CD4-positive, CD25-positive, alpha-beta regulatory T cell (primary cell): ENCODE data around the gene ABHD17A. TPM values are rescaled to one million over a fixed set of nuclear protein-coding genes. Genes with fewer than 3 reads are reported as not detected.
A peak's percentile ranks its signal among the peaks of the same experiment; 100 is the strongest.

Experiments used
- ATAC-seq, 2 donors: fragments of 150-1000 bp; cut with Tn5 transposase; one replicate each; pipeline ENCODE4 v1.10.0; 2021; ENCODE audit warnings: low read depth in 2 of 2, moderate number of reproducible peaks in 2 of 2, moderate library complexity in 1 of 2
- DNase-seq, 3 donors: peaks; one replicate each; pipeline versions ENCODE4 v3.0.0 to v3.0.0-alpha.2; 2012 to 2022; ENCODE audit warnings: mixed read lengths in 1 of 3
- H3K27ac ChIP-seq: one replicate; pipeline ENCODE4 v1.7.0; 2013; ENCODE audit warnings: mild to moderate bottlenecking, low read length; ENCODE audit not compliant: insufficient read depth, poor library complexity, severe bottlenecking
- H3K27me3 ChIP-seq: one replicate; pipeline ENCODE4 v1.7.0; 2013; ENCODE audit warnings: low read length; ENCODE audit not compliant: control insufficient read depth, insufficient read depth
- H3K36me3 ChIP-seq: one replicate; pipeline ENCODE4 v1.7.0; 2013; ENCODE audit warnings: mild to moderate bottlenecking, low read length, moderate library complexity; ENCODE audit not compliant: control insufficient read depth, insufficient read depth
- H3K4me1 ChIP-seq: 2 replicates; pipeline ENCODE4 v1.7.0; 2013; ENCODE audit warnings: mild to moderate bottlenecking, low read length; ENCODE audit not compliant: insufficient read depth, control insufficient read depth, poor library complexity, severe bottlenecking
- H3K4me3 ChIP-seq: one replicate; pipeline ENCODE4 v1.7.0; 2013; ENCODE audit warnings: low read depth, mild to moderate bottlenecking, low read length, moderate library complexity
- H3K9me3 ChIP-seq, 2 experiments: 1 replicate in 1 of 2; 2 replicates in 1 of 2; pipeline ENCODE4 v1.7.0; 2013; ENCODE audit warnings: low read length in 2 of 2, mild to moderate bottlenecking in 1 of 2, moderate library complexity in 1 of 2; ENCODE audit not compliant: control insufficient read depth in 2 of 2
- H3K27ac Mint-ChIP-seq, 3 donors: one replicate each; pipeline ENCODE4 v1.8.0; 2020 to 2022; ENCODE audit warnings: mild to moderate bottlenecking in 3 of 3, mixed read lengths in 3 of 3, moderate library complexity in 2 of 3
- H3K27me3 Mint-ChIP-seq: one replicate; pipeline ENCODE4 v1.8.0; 2022; ENCODE audit warnings: mild to moderate bottlenecking, mixed read lengths
- H3K36me3 Mint-ChIP-seq: one replicate; pipeline ENCODE4 v1.8.0; 2020; ENCODE audit warnings: mixed read lengths
- H3K4me1 Mint-ChIP-seq, 4 donors: one replicate each; pipeline ENCODE4 v1.8.0; 2020 to 2022; ENCODE audit warnings: mixed read lengths in 4 of 4, mild to moderate bottlenecking in 1 of 4
- H3K4me3 Mint-ChIP-seq, 4 donors: one replicate each; pipeline ENCODE4 v1.8.0; 2020 to 2022; ENCODE audit warnings: mild to moderate bottlenecking in 4 of 4, mixed read lengths in 4 of 4, moderate library complexity in 3 of 4
- H3K9me3 Mint-ChIP-seq, 7 donors: one replicate each; pipeline ENCODE4 v1.8.0; 2020 to 2022; ENCODE audit warnings: mixed read lengths in 7 of 7, mild to moderate bottlenecking in 3 of 7, moderate library complexity in 2 of 7
- polyA plus RNA-seq, 4 donors: library from polyadenylated mRNA; unstranded; fragments of 300-500 nt; fragmentation: Illumina TruSeq; gene quantifications; one replicate each; pipeline ENCODE4 v1.2.3, GENCODE V29; 2021
- total RNA-seq: library from RNA; stranded (reverse); gene quantifications from one replicate; pipeline ENCODE4 v1.2.3, GENCODE V29; 2022

ABHD17A gene
- total and polyA plus RNA-seq, 5 donors from 2014 or later = 139 to 202 (median 152) TPM

DNA sequence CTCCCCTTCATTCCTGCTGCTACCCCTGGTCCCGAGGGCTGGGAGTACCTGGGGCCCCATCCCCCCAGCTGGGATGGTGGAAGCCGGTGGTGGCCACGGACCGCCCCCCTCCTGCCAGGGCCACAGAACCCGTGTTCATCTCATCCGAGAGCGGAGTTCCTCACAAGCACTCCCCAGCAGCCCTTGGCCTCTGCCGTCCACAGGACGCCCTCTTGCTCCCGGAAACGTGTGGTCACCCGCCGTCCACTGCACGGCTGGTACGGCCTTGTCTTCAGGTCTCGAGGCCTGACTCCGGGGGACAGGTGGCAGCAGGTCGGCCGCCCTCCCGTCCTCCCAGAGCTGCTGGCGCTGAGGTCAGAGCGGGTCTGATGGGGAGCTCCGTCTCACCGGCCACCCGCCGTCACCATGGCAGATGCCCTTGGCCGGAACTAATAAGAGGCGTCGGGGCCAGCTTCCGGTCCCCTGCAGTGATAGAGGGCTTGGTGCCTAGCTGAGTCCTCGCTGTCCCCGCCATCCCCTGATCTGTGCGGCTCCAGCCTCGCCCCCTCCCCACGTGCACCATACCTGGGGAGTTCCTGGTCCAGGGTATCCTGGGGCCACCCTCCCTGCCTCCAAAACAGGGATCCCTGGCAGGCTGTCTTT lies 39.1 kb upstream of the ABHD17A start:
- no peaks in the 10 kb centered on the region for H3K9me3 ChIP-seq
- H3K4me1 ChIP-seq = peaks cover 22% of the 10 kb centered on the region
- peaks cover 5 to 37% (median 16%) of the 10 kb centered on the region in 4 donors for H3K4me1 Mint-ChIP-seq
- no peak for ATAC-seq
- no peaks in the 10 kb centered on the region for H3K27me3 Mint-ChIP-seq
- no peaks in the 10 kb centered on the region for H3K36me3 Mint-ChIP-seq
- H3K27me3 ChIP-seq = no peaks in the 10 kb centered on the region
- no peaks in the 10 kb centered on the region for H3K9me3 Mint-ChIP-seq
- no peak overlapping the region for H3K4me3 Mint-ChIP-seq
- no peak for DNase-seq
- no peak overlapping the region for H3K4me3 ChIP-seq
- H3K27ac ChIP-seq = peak overlapping the region; percentile 25
- H3K27ac Mint-ChIP-seq = peak overlapping the region in 1 of 3 donors; percentile 32
- no peaks in the 10 kb centered on the region for H3K36me3 ChIP-seq

DNA sequence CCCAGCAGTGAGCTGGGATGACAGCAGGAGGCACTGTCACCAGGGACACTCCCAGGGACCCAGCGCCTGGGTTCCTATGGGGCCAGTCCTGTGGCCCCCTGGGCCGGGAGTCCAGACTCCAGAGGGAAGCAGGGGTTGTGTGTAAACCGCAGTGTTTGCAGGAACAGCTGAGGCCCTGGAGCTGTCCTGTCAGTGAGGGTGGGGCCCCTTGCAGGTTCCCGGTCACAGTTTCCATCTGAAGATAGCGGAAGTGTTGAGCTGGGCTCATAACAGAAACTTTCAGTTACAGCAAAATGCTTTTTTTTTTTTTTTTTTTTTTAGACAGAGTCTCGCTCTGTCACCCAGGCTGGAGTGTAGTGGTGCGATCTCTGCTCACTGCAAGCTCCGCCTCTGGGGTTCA lies 38.0 kb upstream of the ABHD17A start:
- H3K4me3 ChIP-seq = no peak overlapping the region
- H3K9me3 ChIP-seq = no peaks in the 10 kb centered on the region
- DNase-seq (peak in 2 of 3 donors; percentile 40 to 83), ATAC-seq (peak; percentile 61 to 64)
- Mint-ChIP-seq H3K27ac (peak overlapping the region in 2 of 3 donors; percentile 79 to 83), H3K9me3 (no peaks in the 10 kb centered on the region), H3K4me1 (peaks cover 5 to 30% (median 14%) of the 10 kb centered on the region in 4 donors), H3K4me3 (peak overlapping the region in 3 of 4 donors; percentile 15 to 54 (median 52)), H3K27me3 (no peaks in the 10 kb centered on the region), H3K36me3 (no peaks in the 10 kb centered on the region)
- peak overlapping the region; percentile 41 for H3K27ac ChIP-seq
- H3K27me3 ChIP-seq = no peaks in the 10 kb centered on the region
- peaks cover 16% of the 10 kb centered on the region for H3K4me1 ChIP-seq
- H3K36me3 ChIP-seq = no peaks in the 10 kb centered on the region

DNA sequence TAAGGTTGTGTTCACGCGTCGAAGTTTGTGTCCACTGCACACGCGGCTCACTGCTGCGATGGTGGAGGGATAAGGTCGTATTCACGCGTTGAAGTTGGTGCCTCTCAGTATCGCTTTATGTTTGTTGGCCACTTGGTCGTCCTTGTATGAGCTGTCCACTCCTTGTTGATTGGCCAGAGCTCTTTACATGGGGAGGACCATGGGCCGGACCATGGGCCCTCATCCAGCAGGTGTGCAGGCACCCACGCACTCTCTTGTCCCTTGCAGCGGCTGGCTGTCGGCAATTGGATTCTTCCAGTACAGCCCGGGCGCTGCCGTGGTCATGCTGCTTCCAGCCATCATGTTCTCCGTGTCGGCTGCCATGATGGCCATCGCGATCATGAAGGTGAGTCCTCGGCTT lies 37.5 kb upstream of the ABHD17A start:
- peak overlapping the region; percentile 41 for H3K27ac ChIP-seq
- no peaks in the 10 kb centered on the region for H3K36me3 ChIP-seq
- Mint-ChIP-seq H3K36me3 (peaks cover 2% of the 10 kb centered on the region), H3K4me3 (no peak overlapping the region), H3K27ac (peak overlapping the region; percentile 14 to 83 (median 25)), H3K9me3 (no peaks in the 10 kb centered on the region), H3K27me3 (no peaks in the 10 kb centered on the region), H3K4me1 (peaks cover 3 to 25% (median 11%) of the 10 kb centered on the region in 4 donors)
- H3K4me3 ChIP-seq = no peak overlapping the region
- H3K27me3 ChIP-seq = no peaks in the 10 kb centered on the region
- peaks cover 16% of the 10 kb centered on the region for H3K4me1 ChIP-seq
- DNase-seq = no peak
- no peak for ATAC-seq
- H3K9me3 ChIP-seq = no peaks in the 10 kb centered on the region

DNA sequence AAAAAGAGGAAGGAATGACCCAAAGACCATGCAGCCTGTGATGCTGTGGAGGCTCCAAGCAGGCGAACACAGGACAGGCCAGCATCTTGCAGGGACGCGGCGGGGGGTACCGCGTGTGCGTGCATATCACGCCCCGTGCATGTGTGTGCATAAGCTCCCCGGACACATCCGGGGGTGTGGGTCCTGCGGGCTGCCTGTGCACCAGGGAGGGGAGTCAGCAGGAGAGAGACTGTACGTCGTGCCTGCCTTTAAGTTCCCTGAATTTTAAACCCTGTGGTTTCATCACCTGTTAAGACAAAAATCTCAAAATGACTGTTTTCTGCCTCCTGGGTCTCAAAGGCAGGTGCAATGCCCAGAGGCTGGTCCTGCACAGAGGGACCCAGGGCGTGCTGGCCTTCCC lies 36.5 kb upstream of the ABHD17A start:
- peak overlapping the region in 1 of 3 donors; percentile 63 for H3K27ac Mint-ChIP-seq
- Histone ChIP-seq H3K27ac (no peak overlapping the region), H3K27me3 (no peaks in the 10 kb centered on the region), H3K9me3 (no peaks in the 10 kb centered on the region), H3K36me3 (no peaks in the 10 kb centered on the region), H3K4me1 (peaks cover 12% of the 10 kb centered on the region), H3K4me3 (no peak overlapping the region)
- H3K9me3 Mint-ChIP-seq = no peaks in the 10 kb centered on the region
- H3K27me3 Mint-ChIP-seq = no peaks in the 10 kb centered on the region
- peak in 1 of 3 donors; percentile 62 for DNase-seq
- ATAC-seq = peak in 1 of 2 donors; percentile 11
- peaks cover 0 to 20% (median 6%) of the 10 kb centered on the region in 4 donors for H3K4me1 Mint-ChIP-seq
- H3K4me3 Mint-ChIP-seq = peak overlapping the region in 1 of 4 donors; percentile 65
- peaks cover 2% of the 10 kb centered on the region for H3K36me3 Mint-ChIP-seq

DNA sequence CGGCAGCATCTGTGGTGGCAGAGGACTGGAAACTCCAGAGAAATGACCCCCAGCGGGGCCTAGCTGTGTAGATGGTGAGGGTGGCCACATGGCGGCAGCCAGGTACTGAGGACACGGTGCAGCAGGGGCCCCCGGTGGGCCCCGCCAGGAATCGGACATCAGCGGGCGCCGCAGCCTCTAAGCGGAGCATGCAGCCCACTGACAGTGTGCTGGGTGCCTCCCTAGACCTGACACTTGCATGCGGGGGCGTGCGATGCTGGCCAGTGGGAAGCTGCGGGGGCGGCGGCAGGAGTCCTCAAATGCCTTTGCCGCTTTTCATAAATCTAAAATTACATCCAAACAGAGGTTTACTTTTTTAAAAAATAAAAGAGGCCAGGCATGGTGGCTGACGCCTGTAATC lies 36.0 kb upstream of the ABHD17A start:
- H3K4me1 ChIP-seq = peaks cover 12% of the 10 kb centered on the region
- DNase-seq (no peak), ATAC-seq (no peak)
- no peak overlapping the region for H3K4me3 ChIP-seq
- H3K27me3 ChIP-seq = no peaks in the 10 kb centered on the region
- H3K36me3 Mint-ChIP-seq = peaks cover 2% of the 10 kb centered on the region
- no peak overlapping the region for H3K4me3 Mint-ChIP-seq
- H3K27ac Mint-ChIP-seq = peak overlapping the region in 1 of 3 donors; percentile 63
- H3K36me3 ChIP-seq = no peaks in the 10 kb centered on the region
- no peak overlapping the region for H3K27ac ChIP-seq
- no peaks in the 10 kb centered on the region for H3K9me3 ChIP-seq
- peaks cover 0 to 20% (median 6%) of the 10 kb centered on the region in 4 donors for H3K4me1 Mint-ChIP-seq
- H3K9me3 Mint-ChIP-seq = no peaks in the 10 kb centered on the region
- H3K27me3 Mint-ChIP-seq = no peaks in the 10 kb centered on the region

DNA sequence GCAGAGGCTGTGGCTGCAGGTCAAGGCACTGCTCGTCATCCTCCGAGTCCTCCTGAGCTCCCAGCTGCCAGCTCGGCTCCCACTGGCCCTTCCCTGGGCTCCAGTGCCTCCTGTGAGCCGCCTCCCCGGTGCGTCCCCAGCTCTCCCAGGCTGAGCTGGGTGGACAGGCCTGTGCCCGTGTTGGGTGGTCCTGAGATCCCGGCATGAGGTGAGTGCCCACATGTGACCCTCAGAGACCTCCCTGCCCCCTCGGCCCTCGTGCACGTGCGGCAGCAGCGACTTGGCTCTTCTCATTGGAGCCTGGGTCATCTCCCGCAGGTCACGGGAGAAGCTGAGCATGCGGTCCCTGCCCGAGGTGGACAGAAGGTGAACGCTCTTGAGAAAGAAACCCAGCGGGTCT lies 35.3 kb upstream of the ABHD17A start:
- no peak for DNase-seq
- H3K27ac Mint-ChIP-seq = no peak overlapping the region
- ATAC-seq = no peak
- Histone ChIP-seq H3K4me1 (peaks cover 12% of the 10 kb centered on the region), H3K9me3 (no peaks in the 10 kb centered on the region), H3K27me3 (no peaks in the 10 kb centered on the region), H3K36me3 (no peaks in the 10 kb centered on the region), H3K27ac (no peak overlapping the region), H3K4me3 (no peak overlapping the region)
- peaks cover 0 to 20% (median 6%) of the 10 kb centered on the region in 4 donors for H3K4me1 Mint-ChIP-seq
- no peaks in the 10 kb centered on the region for H3K9me3 Mint-ChIP-seq
- no peak overlapping the region for H3K4me3 Mint-ChIP-seq
- H3K27me3 Mint-ChIP-seq = no peaks in the 10 kb centered on the region
- H3K36me3 Mint-ChIP-seq = peaks cover 2% of the 10 kb centered on the region

DNA sequence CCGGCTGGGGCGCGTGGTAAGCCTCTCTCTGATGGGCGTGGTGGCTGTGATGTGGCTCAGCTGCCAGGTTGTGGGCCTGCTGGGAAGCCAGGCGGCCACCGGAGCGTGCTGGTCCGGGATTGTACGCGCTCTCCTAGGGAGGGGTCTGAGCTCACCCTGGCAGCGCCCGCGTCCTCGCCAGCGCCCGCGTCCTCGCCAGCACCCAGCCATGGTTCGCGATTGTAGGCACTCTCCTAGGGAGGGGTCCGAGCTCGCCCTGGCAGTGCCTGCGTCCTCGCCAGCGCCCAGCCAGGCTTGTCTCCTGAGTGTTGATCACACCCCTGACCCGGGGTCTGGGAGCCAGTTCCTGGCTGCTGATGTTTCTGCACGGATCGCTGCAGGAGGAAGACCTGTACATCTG lies 33.7 kb upstream of the ABHD17A start:
- no peaks in the 10 kb centered on the region for H3K36me3 ChIP-seq
- no peaks in the 10 kb centered on the region for H3K9me3 ChIP-seq
- Mint-ChIP-seq H3K9me3 (no peaks in the 10 kb centered on the region), H3K27ac (no peak overlapping the region), H3K36me3 (peaks cover 2% of the 10 kb centered on the region), H3K27me3 (no peaks in the 10 kb centered on the region), H3K4me1 (peaks cover 0 to 15% (median 6%) of the 10 kb centered on the region in 4 donors), H3K4me3 (peak overlapping the region in 1 of 4 donors; percentile 38)
- no peak overlapping the region for H3K4me3 ChIP-seq
- H3K27ac ChIP-seq = no peak overlapping the region
- ATAC-seq (no peak), DNase-seq (no peak)
- H3K4me1 ChIP-seq = peaks cover 10% of the 10 kb centered on the region
- no peaks in the 10 kb centered on the region for H3K27me3 ChIP-seq

DNA sequence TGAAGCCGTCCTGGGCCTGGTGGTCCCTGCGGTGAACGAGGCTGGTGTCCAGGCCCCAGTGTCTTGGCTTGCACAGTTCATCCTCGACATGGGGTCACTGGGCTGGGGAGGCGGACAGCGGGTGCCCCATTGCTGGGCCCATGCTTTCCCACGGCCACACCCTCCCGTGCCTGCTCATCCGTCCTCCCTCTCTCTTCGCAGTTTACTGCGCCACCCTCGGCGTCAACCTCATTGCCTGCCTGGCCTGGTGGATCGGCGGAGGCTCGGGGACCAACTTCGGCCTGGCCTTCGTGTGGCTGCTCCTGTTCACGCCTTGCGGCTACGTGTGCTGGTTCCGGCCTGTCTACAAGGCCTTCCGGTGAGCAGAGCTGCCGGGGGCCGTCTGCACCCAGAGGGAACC lies 32.6 kb upstream of the ABHD17A start:
- H3K4me3 Mint-ChIP-seq = no peak overlapping the region
- H3K4me3 ChIP-seq = no peak overlapping the region
- H3K27ac Mint-ChIP-seq = peak overlapping the region in 1 of 3 donors; percentile 86
- peaks cover 0 to 8% (median 4%) of the 10 kb centered on the region in 4 donors for H3K4me1 Mint-ChIP-seq
- H3K36me3 Mint-ChIP-seq = peaks cover 5% of the 10 kb centered on the region
- H3K27me3 Mint-ChIP-seq = no peaks in the 10 kb centered on the region
- no peak overlapping the region for H3K27ac ChIP-seq
- no peaks in the 10 kb centered on the region for H3K9me3 Mint-ChIP-seq
- H3K36me3 ChIP-seq = no peaks in the 10 kb centered on the region
- H3K27me3 ChIP-seq = no peaks in the 10 kb centered on the region
- no peak for ATAC-seq
- H3K9me3 ChIP-seq = no peaks in the 10 kb centered on the region
- no peaks in the 10 kb centered on the region for H3K4me1 ChIP-seq
- no peak for DNase-seq
